HCT116 (cell line): ENCODE measurements around the gene JAK3. TPM values are rescaled to one million over a fixed set of nuclear protein-coding genes. Genes with fewer than 3 reads are reported as not detected.
A peak's percentile ranks its signal among the peaks of the same experiment; 100 is the strongest.

Experiments
- ATAC-seq: fragments of 200-7000 bp; cut with Tn5 transposase; 2 replicates; pipeline ENCODE4 v1.9.1; 2020; ENCODE audit warnings: mild to moderate bottlenecking, moderate library complexity
- Bru-seq: library from RNA; stranded (reverse); fragments of 400-500 nt; gene quantifications from one replicate; lab custom pipeline; 2021; lab: Mats Ljungman, UMichigan
- BruChase-seq, 2 experiments: library from RNA; stranded (reverse); fragments of 400-500 nt; gene quantifications; one replicate each; lab custom pipeline; 2021; lab: Mats Ljungman, UMichigan
- BruUV-seq: library from RNA; stranded (reverse); fragments of 400-500 nt; replicated peaks from 2 replicates; lab custom pipeline; 2021; lab: Mats Ljungman, UMichigan
- CTCF ChIA-PET: fragments of 300-600 bp; sonication (Branson Sonifier 250); formaldehyde crosslinking; loops from one replicate; lab custom pipeline; 2021; ENCODE audit warnings: antibody characterized with exemption; lab: Charles Lee
- POLR2A ChIA-PET: fragments of 300-600, 350-600 bp; sonication (Branson Sonifier 250); formaldehyde crosslinking; loops from one replicate; lab custom pipeline; 2021; ENCODE audit warnings: antibody characterized with exemption; lab: Charles Lee
- RAD21 ChIA-PET, 2 experiments: fragments of 300-600 bp; sonication (Branson Sonifier 250); formaldehyde crosslinking; loops; one replicate each; lab custom pipeline; 2023; ENCODE audit warnings: low total read pairs in 2 of 2; ENCODE audit not compliant: uncharacterized antibody in 2 of 2, unreplicated experiment in 2 of 2, low non-redundant PET in 1 of 2; lab: Charles Lee
- DNase-seq: peaks from one replicate; pipeline ENCODE4 v3.0.0-alpha.2; 2010; ENCODE audit warnings: low read depth, low spot score
- H2AFZ ChIP-seq: fragments of 200-600 bp; shearing (Covaris generic), sonication (generic); 2 replicates; pipeline ENCODE4 v1.6.1; 2017; ENCODE audit warnings: low read depth, mixed run types, mixed read lengths, antibody characterized with exemption, low read length; ENCODE audit not compliant: poor library complexity, severe bottlenecking
- H3K27ac ChIP-seq: 2 replicates; pipeline ENCODE4 v1.5.1; 2012; ENCODE audit warnings: low read depth, low read length
- H3K27me3 ChIP-seq: fragments of 200-600 bp; sonication (generic); 2 replicates; pipeline ENCODE4 v1.6.1; 2016; ENCODE audit warnings: mixed run types, low read length, mixed read lengths; ENCODE audit not compliant: insufficient read depth
- H3K36me3 ChIP-seq, 2 experiments: fragments of 200-500 bp in 1 of 2; fragments of 200-600 bp in 1 of 2; sonication (Bioruptor generic) in 1 of 2; sonication (generic) in 1 of 2; 2 replicates each; pipeline versions ENCODE4 v1.5.1 to v1.6.1; 2014 to 2016; ENCODE audit warnings: low read length in 2 of 2, inconsistent platforms in 1 of 2, mixed read lengths in 1 of 2, mixed run types in 1 of 2; ENCODE audit not compliant: insufficient read depth in 2 of 2, control insufficient read depth in 1 of 2
- H3K4me1 ChIP-seq, 2 experiments: fragments of 200-600 bp in 1 of 2; sonication (generic) in 1 of 2; 2 replicates each; pipeline versions ENCODE4 v1.5.1 to v1.6.1; 2012 to 2017; ENCODE audit warnings: low read length in 2 of 2, inconsistent platforms in 1 of 2, mild to moderate bottlenecking in 1 of 2, mixed read lengths in 1 of 2, mixed run types in 1 of 2, moderate library complexity in 1 of 2; ENCODE audit not compliant: insufficient read depth in 2 of 2, control insufficient read depth in 1 of 2
- H3K4me2 ChIP-seq: fragments of 200-600 bp; sonication (generic); 2 replicates; pipeline ENCODE4 v1.6.1; 2017; ENCODE audit warnings: mixed run types, low read length, mixed read lengths
- H3K4me3 ChIP-seq, 2 experiments: fragments of 200-600 bp in 1 of 2; sonication (generic) in 1 of 2; replicated peaks in 1 of 2; 2 replicates each; pipeline ENCODE4 v1.5.1; 2011 to 2016; ENCODE audit warnings: low read length in 2 of 2, control low read depth in 1 of 2, low read depth in 1 of 2, mild to moderate bottlenecking in 1 of 2, mixed read lengths in 1 of 2, mixed run types in 1 of 2
- H3K79me2 ChIP-seq: fragments of 200-600 bp; sonication (generic); 2 replicates; pipeline ENCODE4 v1.6.1; 2017; ENCODE audit warnings: mild to moderate bottlenecking, mixed run types, low read length, moderate library complexity, mixed read lengths; ENCODE audit not compliant: insufficient read depth
- H3K9ac ChIP-seq: fragments of 200-600 bp; sonication (generic); 2 replicates; pipeline ENCODE4 v1.6.1; 2016; ENCODE audit warnings: low read length, mixed read lengths
- H3K9me2 ChIP-seq: fragments of 200-600 bp; sonication (generic), shearing (Covaris generic); 2 replicates; pipeline ENCODE4 v1.6.1; 2017; ENCODE audit warnings: mixed run types, mild to moderate bottlenecking, moderate library complexity; ENCODE audit not compliant: insufficient read depth
- H3K9me3 ChIP-seq, 2 experiments: fragments of 200-500 bp in 1 of 2; fragments of 200-600 bp in 1 of 2; sonication (Bioruptor generic) in 1 of 2; sonication (generic) in 1 of 2; 2 replicates each; pipeline ENCODE4 v1.6.1; 2014 to 2017; ENCODE audit warnings: low read length in 2 of 2, mixed read lengths in 2 of 2, inconsistent platforms in 1 of 2, low read depth in 1 of 2, mild to moderate bottlenecking in 1 of 2, mixed run types in 1 of 2, moderate library complexity in 1 of 2; ENCODE audit not compliant: control insufficient read depth in 1 of 2, insufficient read depth in 1 of 2
- H4K20me1 ChIP-seq: fragments of 200-600 bp; sonication (generic), shearing (Covaris generic); 2 replicates; pipeline ENCODE4 v1.6.1; 2017; ENCODE audit warnings: mixed run types, mild to moderate bottlenecking, moderate library complexity; ENCODE audit not compliant: insufficient read depth
- CEBPB ChIP-seq: IDR thresholded peaks from 2 replicates; pipeline ENCODE4 v1.6.1; 2012; ENCODE audit warnings: low read depth
- EGR1 ChIP-seq: IDR thresholded peaks from 2 replicates; pipeline ENCODE4 v1.6.1; 2012; ENCODE audit warnings: low read depth
- ELF1 ChIP-seq: IDR thresholded peaks from 2 replicates; pipeline ENCODE4 v1.6.1; 2012; ENCODE audit warnings: low read depth, borderline replicate concordance
- POLR2A ChIP-seq: IDR thresholded peaks from 2 replicates; pipeline ENCODE4 v1.7.0; 2011; ENCODE audit warnings: borderline replicate concordance; ENCODE audit not compliant: insufficient read depth, insufficient read length; ENCODE audit errors: extremely low read depth
- RAD21 ChIP-seq: IDR thresholded peaks from 2 replicates; pipeline ENCODE4 v1.6.1; 2012; ENCODE audit warnings: low read depth, mild to moderate bottlenecking
- SP1 ChIP-seq: IDR thresholded peaks from 2 replicates; pipeline ENCODE4 v1.6.1; 2012; ENCODE audit warnings: low read depth
- ZFX ChIP-seq: fragments of 450-650 bp; IDR thresholded peaks from 2 replicates; pipeline ENCODE4 v1.6.1; 2017
- intact Hi-C: fragments of 100-400 bp; cut with micrococcal nuclease; formaldehyde crosslinking; loops from 2 replicates; pipeline ENCODE4 v1.10.0; 2022
- long read RNA-seq: library from polyadenylated mRNA; unstranded; transcript quantifications from one replicate; pipeline ENCODE4 v2.0.0, GENCODE V29; 2021; ENCODE audit not compliant: unreplicated experiment
- polyA plus RNA-seq: library from polyadenylated mRNA; unstranded; fragments of >200 nt; gene quantifications from 2 replicates; pipeline ENCODE4 v1.2.1, GENCODE V29; 2012; ENCODE audit warnings: missing spikeins
- total RNA-seq: library from RNA; stranded (reverse); gene quantifications from one replicate; pipeline ENCODE4 v1.2.1, GENCODE V29; 2021; ENCODE audit not compliant: unreplicated experiment
- TF ChIP-seq, protein P1 (sequence below), 3 experiments: fragments of 200-600 bp in 1 of 3; sonication (generic) in 1 of 3; IDR thresholded peaks in 2 of 3; conservative IDR thresholded peaks in 1 of 3; 2 replicates each; pipeline ENCODE4 v1.5.1; 2012 to 2017; ENCODE audit warnings: low read depth in 2 of 3, low read length in 2 of 3, antibody characterized with exemption in 1 of 3, borderline replicate concordance in 1 of 3, control low read depth in 1 of 3, mild to moderate bottlenecking in 1 of 3, mixed read lengths in 1 of 3, mixed run types in 1 of 3, moderate library complexity in 1 of 3; ENCODE audit not compliant: insufficient read depth in 1 of 3
- TF ChIP-seq, protein P2 (sequence below): IDR thresholded peaks from 2 replicates; pipeline ENCODE4 v1.6.1; 2011; ENCODE audit warnings: mild to moderate bottlenecking, low read length, moderate library complexity; ENCODE audit not compliant: insufficient replicate concordance; ENCODE audit errors: extremely low read depth

Gene JAK3
- total RNA-seq = 5.7 TPM
- 3.7 and 3.8 TPM in 2 replicates for polyA plus RNA-seq
- percentile 39 among the genes with signal in this experiment for Bru-seq, nascent RNA
- percentile 52 among the genes with signal in this experiment for BruChase-seq, experiment 1, labeled RNA remaining after a 6-hour chase
- percentile 47 among the genes with signal in this experiment for BruChase-seq, experiment 2, labeled RNA remaining after a 2-hour chase
- long read RNA-seq, partial matches to known transcripts = 3 of 6 reads
- long read RNA-seq, other reads (novel, unspliced or antisense) = 3 of 6 reads

DNA sequence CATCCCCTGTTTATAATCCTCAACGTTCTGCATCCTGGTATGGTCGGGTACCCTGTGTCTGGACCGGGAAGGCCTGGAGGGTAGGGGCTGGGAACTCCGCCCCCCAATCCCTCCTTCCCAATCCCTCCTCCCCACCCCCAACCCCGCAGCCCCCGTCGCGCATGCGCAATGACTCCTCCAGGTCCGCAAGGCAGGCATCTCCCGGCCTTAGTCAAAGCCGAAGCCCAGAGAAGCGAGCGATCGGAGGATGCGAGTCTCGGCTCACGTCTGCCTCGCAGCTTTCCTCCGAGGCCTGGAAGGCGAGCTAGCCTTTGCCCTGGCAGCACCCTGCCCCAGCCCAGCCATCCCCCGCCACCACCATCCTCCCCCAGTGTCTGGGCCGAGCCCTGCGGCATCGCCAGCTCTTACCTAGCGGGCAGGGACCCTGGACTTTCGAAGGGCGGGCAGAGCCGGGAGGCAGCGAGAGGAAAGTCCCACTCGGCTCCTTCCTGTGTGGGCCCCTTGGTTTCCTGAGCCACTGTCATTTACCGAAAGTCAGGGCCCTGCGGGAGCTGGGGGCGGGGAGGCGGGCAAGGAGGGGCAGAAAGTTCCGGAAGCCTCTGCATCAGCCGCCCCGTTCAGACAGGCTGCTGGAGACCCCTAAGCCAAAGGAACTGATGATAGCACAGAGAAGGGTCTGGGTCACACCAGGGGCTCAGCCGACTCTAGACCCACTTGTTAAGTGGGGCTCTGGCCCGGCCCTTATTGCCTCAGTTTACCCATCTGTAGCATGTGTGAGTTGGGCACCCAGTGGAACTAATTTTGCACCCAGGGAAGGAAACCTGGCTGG lies at the start of gene JAK3:
TSS of gene JAK3 (minus strand) at position 445 of the 829 bp plus-strand sequence. CDS start 3,565 bp downstream, outside the sequence.
- Histone ChIP-seq H3K27ac (no peak within 1 kb of the TSS), H3K36me3 (no peaks in the 10 kb centered on the region), H2AFZ (no peak within 1 kb of the TSS), H3K4me1 (peaks cover 7 to 25% of the 10 kb centered on the region in 2 experiments; a peak in 3 of 4 replicates), H4K20me1 (no peaks in the 10 kb centered on the region)
- BruUV-seq = no TSS peak
- POLR2A ChIA-PET = no interaction called here
- CTCF ChIA-PET = no interaction called here
- ATAC-seq (no peak), DNase-seq (no peak)
- RAD21 ChIA-PET = no interaction called here
- TF ChIP-seq EGR1 (no peak), CEBPB (no peak), ELF1 (no peak), POLR2A (no peak), RAD21 (no peak), ZFX (no peak), SP1 (no peak)
- TF ChIP-seq, protein P1, sequence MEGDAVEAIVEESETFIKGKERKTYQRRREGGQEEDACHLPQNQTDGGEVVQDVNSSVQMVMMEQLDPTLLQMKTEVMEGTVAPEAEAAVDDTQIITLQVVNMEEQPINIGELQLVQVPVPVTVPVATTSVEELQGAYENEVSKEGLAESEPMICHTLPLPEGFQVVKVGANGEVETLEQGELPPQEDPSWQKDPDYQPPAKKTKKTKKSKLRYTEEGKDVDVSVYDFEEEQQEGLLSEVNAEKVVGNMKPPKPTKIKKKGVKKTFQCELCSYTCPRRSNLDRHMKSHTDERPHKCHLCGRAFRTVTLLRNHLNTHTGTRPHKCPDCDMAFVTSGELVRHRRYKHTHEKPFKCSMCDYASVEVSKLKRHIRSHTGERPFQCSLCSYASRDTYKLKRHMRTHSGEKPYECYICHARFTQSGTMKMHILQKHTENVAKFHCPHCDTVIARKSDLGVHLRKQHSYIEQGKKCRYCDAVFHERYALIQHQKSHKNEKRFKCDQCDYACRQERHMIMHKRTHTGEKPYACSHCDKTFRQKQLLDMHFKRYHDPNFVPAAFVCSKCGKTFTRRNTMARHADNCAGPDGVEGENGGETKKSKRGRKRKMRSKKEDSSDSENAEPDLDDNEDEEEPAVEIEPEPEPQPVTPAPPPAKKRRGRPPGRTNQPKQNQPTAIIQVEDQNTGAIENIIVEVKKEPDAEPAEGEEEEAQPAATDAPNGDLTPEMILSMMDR (IDR thresholded peaks at IDR 0.05 in 2 of 3, conservative IDR thresholded peaks at IDR 0.05 in 1 of 3; ENCODE audit: borderline replicate concordance in 1 of 3, insufficient read depth in 1 of 3, low read depth in 2 of 3, low read length in 2 of 3) = no peak
- TF ChIP-seq, protein P2, sequence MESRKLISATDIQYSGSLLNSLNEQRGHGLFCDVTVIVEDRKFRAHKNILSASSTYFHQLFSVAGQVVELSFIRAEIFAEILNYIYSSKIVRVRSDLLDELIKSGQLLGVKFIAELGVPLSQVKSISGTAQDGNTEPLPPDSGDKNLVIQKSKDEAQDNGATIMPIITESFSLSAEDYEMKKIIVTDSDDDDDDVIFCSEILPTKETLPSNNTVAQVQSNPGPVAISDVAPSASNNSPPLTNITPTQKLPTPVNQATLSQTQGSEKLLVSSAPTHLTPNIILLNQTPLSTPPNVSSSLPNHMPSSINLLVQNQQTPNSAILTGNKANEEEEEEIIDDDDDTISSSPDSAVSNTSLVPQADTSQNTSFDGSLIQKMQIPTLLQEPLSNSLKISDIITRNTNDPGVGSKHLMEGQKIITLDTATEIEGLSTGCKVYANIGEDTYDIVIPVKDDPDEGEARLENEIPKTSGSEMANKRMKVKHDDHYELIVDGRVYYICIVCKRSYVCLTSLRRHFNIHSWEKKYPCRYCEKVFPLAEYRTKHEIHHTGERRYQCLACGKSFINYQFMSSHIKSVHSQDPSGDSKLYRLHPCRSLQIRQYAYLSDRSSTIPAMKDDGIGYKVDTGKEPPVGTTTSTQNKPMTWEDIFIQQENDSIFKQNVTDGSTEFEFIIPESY = no peak
- TF ChIP-seq, all 23 proteins: peak for 0
- no peaks in the 10 kb centered on the region for H3K9me3 ChIP-seq
- no peak within 1 kb of the TSS for H3K4me3 ChIP-seq
- peaks cover 9% of the 10 kb centered on the region for H3K79me2 ChIP-seq
- H3K4me2 ChIP-seq = no peak within 1 kb of the TSS
- H3K27me3 ChIP-seq = no peaks in the 10 kb centered on the region
- H3K9ac ChIP-seq = no peak within 1 kb of the TSS
- intact Hi-C loops = no loop called here
- H3K9me2 ChIP-seq = no peaks in the 10 kb centered on the region
